NCI-H2081 treated with DMSO at 0.1 percent for 48 hours (cell line): ENCODE results near the gene INTS1.

Experiments
- DNase-seq: peaks from one replicate; lab custom pipeline; 2025; lab: John Stamatoyannopoulos, UW

INTS1 gene

GRCh38 chr7:1485156-1485555 lies 19.0 kb downstream of the INTS1 start:
- DNase-seq, result no peak

GRCh38 chr7:1484569-1484968 lies 19.6 kb downstream of the INTS1 start:
- no peak for DNase-seq

- DNase-seq, result no peak
Measured at GRCh38 chr7:1483536-1484505, 20.4 kb downstream of the INTS1 start.

- DNase-seq, result no peak
Measured at GRCh38 chr7:1483079-1483478, 21.1 kb downstream of the INTS1 start.

GRCh38 chr7:1481300-1481699 lies 22.9 kb downstream of the INTS1 start:
- DNase-seq, result no peak

GRCh38 chr7:1480670-1481069 lies 23.5 kb downstream of the INTS1 start:
- no peak for DNase-seq

GRCh38 chr7:1479287-1479686 lies 24.9 kb downstream of the INTS1 start:
- no peak for DNase-seq

GRCh38 chr7:1478480-1478879 lies 25.7 kb downstream of the INTS1 start:
- no peak for DNase-seq

- DNase-seq, result no peak
Measured at GRCh38 chr7:1476859-1477258, 27.3 kb downstream of the INTS1 start.

- no peak for DNase-seq
Measured at GRCh38 chr7:1475991-1476390, 28.2 kb downstream of the INTS1 start.

- DNase-seq, result no peak
Measured at GRCh38 chr7:1475393-1475792, 28.8 kb downstream of the INTS1 start.

- DNase-seq, result no peak
Measured at GRCh38 chr7:1474736-1475135, 29.5 kb downstream of the INTS1 start.

- DNase-seq, result peak; percentile 41
Measured at GRCh38 chr7:1473864-1474512, 30.2 kb downstream of the INTS1 start.

GRCh38 chr7:1470901-1471300 lies 33.3 kb downstream of the INTS1 start:
- no peak for DNase-seq

- DNase-seq, result no peak
Measured at GRCh38 chr7:1468643-1469298, 35.4 kb downstream of the INTS1 start.

GRCh38 chr7:1468203-1468602 lies 36.0 kb downstream of the INTS1 start:
- DNase-seq, result no peak

GRCh38 chr7:1466524-1467271 lies 37.5 kb downstream of the INTS1 start:
- DNase-seq, result no peak

- no peak for DNase-seq
Measured at GRCh38 chr7:1464694-1465093, 39.5 kb downstream of the INTS1 start.

GRCh38 chr7:1463676-1464223 lies 40.4 kb downstream of the INTS1 start:
- no peak for DNase-seq

GRCh38 chr7:1461646-1462375 lies 42.4 kb downstream of the INTS1 start:
- no peak for DNase-seq
